ENCODE measurements around the gene CCNI. TPM values are rescaled to one million over a fixed set of nuclear protein-coding genes. Genes with fewer than 3 reads are reported as not detected.
"Not testable (repeated sequence)": the region's sequence is repeated elsewhere in the genome, so short reads cannot be mapped to it uniquely, and the experiment has no call there.

CCNI gene
- polyA plus RNA-seq, 1 donor: 449 TPM

GRCh38 chr4:77084019-77084639, 8.3 kb upstream of the CCNI start:
- DNase-seq: no peak

DNA sequence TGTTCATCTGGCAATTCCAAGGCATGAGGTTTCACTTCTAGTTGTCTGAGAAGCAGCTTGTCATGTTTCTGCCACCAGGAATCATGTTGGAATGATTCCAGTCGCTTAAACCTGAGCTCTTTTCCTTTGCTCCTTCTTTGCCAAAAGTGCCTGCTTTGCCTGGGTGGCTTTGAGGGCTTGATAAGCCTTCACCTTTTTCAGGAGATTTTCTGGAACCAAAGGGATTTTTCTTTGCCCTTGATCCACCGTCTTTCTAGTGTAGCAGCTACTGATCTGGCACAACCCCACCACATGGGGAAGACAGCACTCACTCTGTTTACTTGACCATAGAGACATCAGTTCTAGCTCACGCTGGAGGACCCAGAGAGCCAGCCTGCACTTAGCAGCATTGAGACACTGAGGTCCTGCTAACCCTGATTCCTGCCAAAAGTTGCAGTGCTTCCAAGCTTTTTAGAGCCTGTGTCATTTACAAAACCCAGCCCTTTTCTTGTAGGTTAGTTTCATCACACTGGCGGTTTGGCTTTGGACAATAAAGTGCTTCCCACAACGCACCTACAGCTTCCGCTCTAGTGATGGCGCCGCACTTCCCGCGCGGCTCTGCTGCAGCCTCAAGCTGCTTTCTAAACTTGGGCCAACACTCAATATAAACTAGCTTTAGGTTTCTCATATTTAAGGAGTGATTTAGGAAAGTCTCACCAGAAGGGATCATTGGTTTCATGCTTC, 7.3 kb upstream of the CCNI start:
- no peak for DNase-seq

- not testable (repeated sequence) for DNase-seq
Measured at GRCh38 chr4:77080806-77081205, 5.0 kb upstream of the CCNI start.

DNA sequence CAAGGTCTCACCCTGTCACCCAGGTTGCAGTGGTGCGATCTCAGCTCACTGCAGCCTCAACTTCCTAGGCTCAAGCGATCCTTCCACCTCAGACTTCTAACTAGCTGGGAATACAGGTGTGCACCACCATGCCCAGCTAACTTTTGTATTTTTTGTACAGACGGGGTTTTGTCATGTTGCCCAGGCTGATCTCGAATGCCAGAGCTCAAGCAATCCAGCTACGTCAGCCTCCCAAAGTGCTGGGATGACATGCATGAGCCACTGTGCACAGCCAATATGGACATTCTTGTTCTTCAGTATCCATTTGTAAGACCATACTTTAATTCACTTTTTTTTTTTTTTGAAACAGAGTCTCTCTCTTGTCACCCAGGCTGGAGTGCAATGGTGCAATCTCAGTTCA, 3.5 kb upstream of the CCNI start:
- DNase-seq: no peak

DNA sequence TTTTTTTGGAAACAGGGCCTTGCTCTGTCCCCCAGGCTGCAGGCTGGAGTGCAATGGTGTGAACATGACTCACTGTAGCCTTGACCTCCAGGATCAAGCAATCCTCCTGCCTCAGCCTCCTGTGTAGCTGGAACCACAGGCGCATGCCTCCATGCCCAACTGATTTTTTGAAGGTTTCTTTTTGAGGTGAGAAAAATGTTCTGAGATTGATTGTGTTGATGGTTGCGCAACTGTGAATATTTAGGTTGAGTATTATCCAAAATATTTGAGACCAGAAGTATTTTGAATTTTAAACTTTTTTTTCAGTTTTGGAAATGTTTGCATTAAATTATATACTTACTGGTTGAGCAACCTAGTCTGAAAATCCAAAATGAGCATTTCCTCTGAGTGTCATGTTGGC, 2.6 kb upstream of the CCNI start:
- DNase-seq: no peak

DNA sequence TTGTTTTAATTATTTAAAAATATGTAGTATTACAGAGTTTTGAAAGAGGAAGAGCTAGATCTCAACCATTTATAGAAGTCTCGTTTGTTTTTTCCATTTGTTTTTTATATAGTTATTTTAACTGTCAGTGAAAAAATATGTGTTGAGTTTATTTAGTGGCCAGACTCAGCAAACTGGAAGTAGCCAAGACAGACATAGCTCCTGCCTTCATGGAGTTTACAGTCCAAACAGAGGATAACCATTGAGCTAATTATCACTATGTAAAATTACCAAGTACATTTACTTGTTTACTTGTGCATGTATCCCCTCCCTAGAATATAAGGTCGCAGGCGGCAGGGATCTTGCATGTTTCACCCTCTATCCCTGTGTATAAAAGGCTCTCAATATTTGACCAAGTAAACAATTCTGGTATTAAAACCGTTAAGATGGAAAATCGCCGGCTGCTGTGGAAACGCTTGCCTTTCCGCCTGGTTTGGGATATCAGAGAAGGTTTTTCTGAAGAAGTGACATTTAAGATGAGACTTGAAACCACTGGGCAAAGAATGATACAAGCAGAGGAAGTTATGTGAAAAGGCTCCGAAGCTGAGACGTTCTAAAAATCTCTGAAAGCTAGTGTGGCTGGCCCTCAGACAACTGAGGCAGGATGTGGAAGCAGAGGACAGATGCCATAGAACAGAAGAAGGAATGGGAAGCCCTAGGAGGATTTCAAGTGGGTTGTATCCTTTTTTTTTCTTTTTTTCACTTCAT, 1.3 kb upstream of the CCNI start:
- DNase-seq: no peak

DNA sequence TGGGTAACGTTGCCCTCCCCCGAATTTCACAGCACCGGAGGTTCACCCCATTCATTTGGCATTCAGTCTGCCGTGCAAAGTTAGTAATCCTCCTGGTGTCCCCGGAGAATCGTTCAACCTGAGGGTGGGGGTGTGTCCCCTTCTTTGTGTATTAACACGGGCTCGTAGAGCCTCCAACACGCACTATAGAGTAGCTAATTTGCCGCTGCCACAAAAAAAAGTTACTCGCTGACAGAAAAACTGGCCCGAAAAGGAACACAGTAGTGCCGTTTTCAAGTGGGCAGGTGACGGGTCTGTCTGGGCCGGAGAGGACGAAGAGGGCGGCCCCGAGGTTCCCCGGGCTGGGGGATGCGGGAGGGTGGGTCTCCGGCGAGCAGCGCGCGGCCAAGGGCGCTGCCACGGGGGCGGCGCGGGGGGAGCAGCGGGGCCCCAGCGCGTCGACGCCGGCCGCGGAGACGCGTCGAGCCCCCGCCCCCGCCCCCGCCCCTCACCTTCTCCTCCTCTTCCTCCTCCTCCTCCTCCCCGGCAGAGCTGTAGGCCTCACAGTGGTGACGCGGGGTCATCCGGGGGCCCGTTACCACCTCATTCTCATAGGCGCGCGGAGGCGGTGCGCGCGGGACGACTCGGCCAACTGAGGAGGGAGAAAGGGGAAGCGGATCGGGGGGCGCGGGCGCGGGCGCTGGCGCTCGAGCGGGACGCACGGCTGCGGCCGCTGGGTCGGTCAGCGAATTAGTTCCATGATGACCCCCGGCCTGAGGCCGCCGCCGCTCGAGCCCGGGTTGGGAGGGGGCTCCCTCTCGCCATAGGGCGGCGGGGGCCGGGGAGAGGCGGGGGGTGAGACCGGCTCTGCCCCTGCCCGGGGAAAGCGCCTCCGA, 571 bp downstream of the CCNI start:
- peak; percentile 61 for DNase-seq

DNA sequence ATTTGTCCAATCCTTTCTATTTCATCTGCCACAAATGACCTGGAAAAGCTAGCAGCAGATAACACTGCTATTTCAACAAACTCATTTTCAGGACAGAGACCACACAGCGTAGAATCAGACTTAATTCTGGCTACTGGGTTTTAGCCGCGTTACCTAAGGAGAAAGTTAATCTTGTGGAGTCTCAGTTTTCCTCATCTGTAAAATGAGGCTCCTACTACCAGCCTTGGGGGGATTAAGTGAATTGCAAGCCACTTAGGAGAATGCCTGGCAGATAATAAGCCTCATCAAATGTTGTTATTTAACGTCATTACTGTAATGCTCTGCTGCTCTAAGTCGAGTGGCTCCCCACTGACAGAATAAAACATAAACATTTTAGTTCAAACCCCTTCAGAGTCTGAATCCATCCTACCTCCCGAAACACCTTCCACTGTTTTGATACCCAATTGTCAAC, 1.4 kb downstream of the CCNI start:
- DNase-seq: no peak

DNA sequence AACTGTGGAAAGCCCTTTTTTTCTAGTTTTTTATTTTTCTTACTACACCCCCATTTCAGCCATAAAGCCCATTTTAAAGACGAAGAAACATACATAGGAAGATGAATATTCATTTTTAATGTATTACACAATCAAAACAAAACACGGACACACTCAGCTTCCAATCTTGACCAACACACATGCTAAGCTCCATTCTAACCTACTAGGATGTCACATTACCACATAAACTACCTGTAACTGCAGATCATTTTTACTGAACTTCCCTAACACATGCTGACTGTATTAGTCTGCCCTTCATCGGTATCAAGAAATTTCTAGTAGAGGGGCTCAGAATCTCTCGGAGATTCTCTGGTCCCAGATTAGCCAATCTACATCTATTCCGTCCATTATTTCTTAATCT, 1.8 kb downstream of the CCNI start:
- no peak for DNase-seq

DNA sequence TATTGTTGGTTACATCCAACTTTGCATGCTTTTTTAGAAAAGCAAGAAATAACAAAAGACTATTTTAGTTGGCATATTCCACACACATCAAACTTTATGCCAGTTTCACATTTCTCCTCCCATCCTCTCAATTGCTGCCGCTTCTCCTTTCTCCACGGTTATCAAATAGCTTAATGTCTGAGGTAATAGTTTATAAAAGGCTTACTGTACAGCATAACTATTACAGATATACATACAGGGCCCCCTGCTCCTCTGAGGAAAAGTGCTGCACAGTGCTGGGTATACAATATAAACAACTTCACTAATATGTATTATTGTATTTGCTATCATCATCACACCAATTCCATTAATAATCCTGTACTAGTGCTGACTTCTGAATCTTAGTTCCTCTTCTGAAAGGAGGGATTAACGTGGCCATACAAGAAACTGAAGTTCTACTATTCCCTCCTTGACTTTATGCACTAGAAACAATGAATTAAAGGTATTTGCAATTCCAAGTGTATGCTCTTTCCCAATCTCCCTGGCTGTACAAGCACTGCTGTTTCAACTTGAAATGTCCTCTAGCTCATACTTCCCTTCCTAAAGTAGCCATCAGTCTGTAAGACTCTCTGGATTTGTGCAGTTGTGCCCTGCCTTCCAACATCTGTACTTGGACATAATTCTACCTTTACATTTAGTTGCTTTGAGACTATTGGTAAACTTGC, 2.5 kb downstream of the CCNI start:
- no peak for DNase-seq

DNA sequence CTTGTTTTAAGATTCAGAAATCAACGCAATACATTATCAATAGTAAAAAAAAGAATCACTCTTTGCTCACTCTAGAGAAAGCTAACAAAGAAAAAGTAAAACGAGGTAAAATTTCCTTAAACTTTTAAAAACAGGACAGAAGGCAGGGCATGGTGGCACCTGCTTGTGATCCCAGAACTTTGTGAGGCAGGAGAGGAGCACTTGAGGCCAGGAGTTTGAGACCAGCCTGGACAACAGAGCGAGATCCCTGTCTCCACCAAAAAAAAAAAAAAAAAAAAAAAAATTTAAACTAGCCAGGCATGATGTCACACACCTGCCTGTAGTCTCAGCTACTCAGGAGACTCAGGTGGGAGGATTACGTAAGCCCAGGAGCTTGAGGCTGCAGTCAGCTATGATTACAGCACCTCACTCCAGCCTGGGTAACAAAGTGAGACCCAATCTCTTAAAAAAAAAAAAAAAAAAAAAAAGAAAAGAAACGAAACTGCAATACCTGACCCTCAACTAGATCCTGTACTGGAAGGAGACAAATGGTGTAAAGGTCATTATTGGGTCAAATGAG, 3.5 kb downstream of the CCNI start:
- no peak for DNase-seq

GRCh38 chr4:77069514-77069913, 6.3 kb downstream of the CCNI start:
- not testable (repeated sequence) for DNase-seq

- DNase-seq: no peak
Measured at GRCh38 chr4:77065382-77065781, 10.4 kb downstream of the CCNI start.

GRCh38 chr4:77062856-77063255, 12.9 kb downstream of the CCNI start:
- DNase-seq: no peak

GRCh38 chr4:77052352-77052751, 23.4 kb downstream of the CCNI start:
- no peak for DNase-seq

GRCh38 chr4:77050962-77051361, 24.8 kb downstream of the CCNI start:
- no peak for DNase-seq

GRCh38 chr4:77047037-77047436, 28.8 kb downstream of the CCNI start:
- no peak for DNase-seq

DNA sequence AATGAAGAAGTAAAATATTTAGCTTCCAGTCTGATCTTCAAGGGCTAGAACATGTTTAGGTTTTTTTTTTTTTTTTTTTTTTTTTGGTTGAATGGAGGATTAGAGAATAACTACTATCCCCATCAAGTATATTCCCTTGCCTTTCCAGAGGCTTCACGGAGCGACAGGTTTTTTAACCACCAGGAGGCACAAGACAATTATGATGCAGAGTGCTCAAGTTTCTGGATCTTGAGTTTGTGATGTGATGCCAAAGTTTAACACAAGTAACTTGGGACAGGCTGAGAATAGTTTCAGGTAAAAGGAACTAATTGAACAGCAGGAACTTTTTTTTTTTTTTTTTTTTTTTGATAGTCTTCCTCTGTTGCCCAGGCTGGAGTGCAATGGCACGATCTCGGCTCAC, 30.3 kb downstream of the CCNI start:
- no peak for DNase-seq

DNA sequence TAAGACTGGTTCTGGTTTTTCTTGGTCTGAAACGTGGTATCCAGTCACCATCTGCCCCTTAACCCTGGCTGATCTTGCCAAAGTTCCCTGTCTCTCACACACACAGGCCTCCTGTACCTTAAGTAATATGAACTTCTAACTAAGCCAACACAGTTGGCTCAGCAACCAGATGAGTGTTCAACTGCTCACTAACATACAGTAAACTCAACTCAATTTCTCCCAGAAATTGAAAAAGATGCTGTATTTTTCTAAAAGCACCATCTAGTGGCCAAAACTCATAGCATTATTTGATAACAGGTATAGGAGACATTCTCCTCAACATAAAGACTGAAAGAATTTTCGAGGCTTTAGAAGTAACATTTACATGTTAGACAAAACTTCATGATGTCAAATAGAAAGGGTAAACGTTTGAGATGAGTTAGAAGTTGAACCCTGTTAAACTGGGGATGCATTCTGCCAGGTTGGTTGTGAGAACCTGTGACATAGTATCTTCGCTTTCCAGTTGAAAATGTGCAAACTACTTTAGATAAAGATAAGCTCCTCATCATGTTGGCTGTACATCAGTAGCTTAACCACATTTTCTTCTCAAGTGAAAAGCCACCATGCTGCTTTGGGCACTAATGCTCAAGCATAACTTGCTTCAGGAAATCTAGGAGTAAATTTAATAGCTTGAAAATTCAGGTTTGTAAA, 31.2 kb downstream of the CCNI start:
- peak; percentile 56 for DNase-seq

GRCh38 chr4:77043507-77044136, 32.2 kb downstream of the CCNI start:
- no peak for DNase-seq

Measured in left kidney (tissue), 2 donors.